T1000 (cell line): ENCODE measurements around the gene PIRT.

ENCODE experiments used
- DNase-seq: peaks from one replicate; lab custom pipeline; 2025; ENCODE audit warnings: mixed read lengths; lab: John Stamatoyannopoulos, UW

PIRT gene

DNA sequence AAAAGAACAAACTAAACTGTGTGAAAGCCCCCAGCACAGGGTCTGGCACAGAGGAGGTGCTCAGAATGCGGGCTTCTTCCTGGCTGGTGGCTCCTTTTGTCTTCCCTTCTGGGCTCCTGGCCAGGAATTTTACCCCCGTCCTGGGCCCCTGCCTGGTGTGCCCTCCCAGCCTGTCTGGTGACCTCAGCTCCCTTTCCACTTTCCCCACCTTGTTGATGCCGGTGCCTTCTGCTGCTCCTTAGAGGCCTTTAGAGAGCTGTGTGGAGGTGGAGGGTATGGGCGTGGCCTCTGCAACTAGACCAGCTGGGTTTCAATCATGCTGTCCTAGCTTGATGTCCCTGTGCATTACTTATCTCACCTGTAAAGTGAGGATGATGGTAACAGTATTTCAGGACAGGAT, 16.8 kb downstream of the PIRT start:
- no peak for DNase-seq

DNA sequence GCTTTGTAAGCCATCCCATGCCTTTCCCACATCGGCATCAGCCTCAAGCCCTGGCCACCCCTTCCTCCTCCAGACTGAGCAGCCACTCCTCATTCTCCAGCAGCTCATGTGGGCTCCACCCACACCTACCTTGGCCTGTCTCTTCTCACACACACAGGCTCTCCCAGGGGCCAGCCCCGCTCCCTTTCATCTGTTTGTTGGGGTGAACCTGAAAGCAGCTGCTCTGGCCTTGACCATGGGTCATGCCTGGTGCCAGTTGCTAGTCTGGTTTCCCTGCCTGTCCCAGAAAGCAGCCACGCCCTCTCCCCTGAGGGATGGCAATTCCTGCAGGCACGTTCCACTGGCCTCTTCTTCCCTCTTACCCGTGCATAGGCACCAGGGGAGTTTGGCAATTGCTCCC, 22.6 kb downstream of the PIRT start:
- no peak for DNase-seq

DNA sequence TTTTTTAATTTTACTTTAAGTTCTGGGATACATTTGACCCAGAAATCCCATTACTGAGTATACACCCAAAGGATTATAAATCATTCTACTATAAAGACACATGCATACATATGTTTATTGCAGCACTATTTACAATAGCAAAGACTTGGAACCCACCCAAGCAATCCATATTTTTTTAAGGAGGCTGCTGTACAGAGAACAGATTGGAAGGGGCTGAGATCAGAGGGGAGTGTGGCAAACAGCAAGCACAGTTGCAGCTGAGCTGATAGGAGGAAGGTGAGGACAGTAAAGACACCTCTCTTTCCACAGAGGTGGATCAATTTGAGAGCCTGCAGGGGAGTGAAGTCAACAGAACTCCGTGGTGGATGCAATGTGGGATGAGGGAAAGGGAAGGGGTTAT, 23.8 kb downstream of the PIRT start:
- no peak for DNase-seq

DNA sequence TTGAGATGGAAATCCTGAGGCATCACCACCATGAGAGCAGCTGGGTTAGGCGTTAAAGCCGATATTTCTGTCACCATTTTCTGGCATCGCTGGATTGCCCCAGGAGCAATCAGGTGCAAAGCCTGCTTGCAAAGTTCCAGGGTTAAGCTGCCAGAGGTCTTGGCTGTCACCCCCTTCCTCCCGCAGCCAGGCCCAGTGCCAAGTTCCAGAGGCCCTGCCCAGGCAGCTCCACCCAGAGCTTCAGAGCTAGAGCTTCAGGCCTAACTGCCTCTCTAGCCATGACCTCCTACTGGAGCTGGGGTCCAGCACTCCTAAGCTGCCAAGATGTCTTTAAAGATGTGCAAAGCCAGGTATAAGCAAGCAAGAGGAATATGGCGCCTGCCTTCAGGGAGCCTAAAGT, 25.2 kb downstream of the PIRT start:
- no peak for DNase-seq

DNA sequence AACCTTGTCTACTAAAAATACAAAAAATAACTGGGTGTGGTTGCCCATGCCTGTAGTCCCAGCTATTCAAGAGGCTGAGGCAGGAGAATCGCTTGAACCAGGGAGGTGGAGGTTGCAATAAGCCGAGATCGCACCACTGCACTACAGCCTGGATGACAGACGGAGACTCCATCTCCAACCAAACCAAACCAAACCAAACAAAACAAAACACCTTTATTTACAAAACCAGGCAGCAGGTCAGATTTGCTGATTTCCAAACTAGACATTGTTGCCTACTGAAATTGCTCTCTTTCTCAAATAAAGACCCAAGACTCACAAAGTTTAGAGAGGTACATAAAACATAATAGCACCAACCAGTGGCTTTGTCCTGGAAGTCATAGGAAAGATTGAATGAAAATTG, 28.3 kb downstream of the PIRT start:
- DNase-seq, result no peak

- DNase-seq, result no peak
Measured at GRCh38 chr17:10807704-10808128, 30.2 kb downstream of the PIRT start.

DNA sequence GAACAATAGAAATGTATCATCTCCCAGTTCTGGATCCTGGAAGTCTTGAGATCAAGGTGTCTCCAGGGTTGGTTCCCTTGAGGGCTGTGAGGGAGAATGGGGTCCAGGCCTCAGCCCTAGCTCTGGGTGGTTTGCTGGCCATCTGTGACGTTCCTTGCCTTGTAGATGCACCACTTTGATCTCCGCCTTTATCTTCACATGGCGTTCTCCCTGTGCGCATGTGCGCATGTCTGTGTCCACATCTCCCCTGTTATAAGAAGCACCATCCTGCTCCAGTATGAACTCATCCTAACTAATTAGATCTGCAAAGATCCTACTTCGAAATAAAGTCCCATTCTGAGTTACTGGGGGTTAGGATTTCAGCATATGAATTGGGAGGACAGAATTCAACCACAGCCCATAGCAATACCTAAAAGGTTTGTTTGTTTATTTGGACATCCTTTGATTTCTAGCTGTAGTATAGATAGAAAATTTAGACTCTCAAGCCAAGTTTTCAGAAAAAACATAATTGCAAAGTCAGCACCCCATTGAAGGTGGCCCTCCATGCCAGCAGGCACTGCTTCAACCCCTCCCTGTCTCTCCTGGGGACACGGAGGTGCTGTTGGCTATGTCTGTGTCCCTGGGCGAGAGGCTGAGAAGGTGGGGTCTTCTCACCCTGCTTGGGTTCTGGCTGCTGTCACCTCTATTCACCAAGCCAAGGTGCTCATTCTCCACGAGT, 31.2 kb downstream of the PIRT start:
- DNase-seq, result no peak

DNA sequence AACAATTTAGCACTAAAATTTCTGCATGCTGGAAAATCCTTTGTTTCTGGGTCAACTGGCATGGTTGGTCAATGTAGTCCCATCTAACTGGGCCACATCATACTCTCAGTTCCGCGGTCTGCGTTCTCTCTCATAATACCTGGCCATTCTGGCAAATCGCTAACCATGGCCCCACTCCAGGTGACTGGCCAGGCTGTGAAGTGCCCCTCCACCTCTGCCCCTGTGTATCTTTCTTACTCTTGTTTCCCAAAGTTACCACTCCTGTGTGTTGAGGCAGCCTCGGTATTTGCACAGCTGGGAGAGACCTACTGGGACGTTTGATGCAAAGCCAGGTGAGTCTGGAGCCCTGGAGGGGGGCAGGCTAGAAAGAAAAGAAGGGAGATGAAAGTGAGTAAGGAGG, 32.0 kb downstream of the PIRT start:
- no peak for DNase-seq

DNA sequence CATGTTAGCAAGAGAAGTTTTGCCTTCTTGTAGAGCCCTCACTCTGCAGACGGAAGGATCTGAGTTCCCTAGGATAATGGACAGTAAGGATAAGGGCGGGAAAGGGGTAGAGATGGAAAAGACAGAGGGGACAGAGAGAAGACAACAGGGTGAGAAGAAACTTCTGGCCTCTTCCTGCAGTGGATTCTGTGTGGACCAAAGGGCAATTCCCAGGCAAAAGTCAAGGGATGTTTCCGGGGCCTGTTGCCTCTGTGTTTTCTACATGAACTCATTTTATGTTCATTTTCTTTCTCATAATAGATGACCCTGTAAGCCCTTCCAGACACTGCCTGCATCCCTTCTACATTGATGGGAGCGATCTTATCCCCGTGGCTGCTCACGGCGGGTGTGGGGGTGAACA, 33.3 kb downstream of the PIRT start:
- no peak for DNase-seq

DNA sequence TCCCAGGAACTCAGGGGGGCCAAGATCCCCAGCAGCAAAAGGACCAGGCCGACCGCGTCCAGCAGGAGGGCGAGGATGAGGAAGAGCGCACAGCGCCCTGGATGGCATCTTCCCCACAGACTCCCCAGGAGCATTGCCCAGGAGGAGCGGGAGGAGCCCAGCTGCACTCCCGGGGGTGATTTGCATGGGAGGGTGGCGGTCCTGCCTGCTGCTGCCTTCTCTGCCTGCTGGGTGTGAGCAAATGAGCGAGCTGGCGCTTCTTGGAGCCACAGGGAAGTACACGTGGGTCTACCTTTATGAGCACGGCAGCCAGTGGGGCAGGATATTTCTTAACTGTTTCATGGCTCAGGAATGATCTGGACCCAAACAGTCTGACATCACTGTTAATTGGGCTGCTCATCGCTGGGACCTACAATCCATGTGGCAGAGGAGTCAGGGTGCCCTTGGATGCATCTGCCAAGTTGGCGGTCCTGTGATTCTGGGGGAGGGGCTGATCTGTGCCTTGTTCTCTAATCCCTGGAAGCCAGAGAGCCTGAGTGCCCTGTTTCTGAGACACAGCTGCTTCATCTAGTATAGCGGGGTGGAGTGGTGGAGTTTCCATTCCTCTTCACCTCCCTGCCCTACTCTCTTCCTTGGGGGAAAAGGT, 33.9 kb downstream of the PIRT start, which contains the start of gene TMEM238L:
TSS of gene TMEM238L (minus strand) at position 270 of the 646 bp plus-strand sequence. CDS start at position 134, 136 bp downstream.
- no peak for DNase-seq

- DNase-seq, result no peak
Measured at GRCh38 chr17:10803350-10803749, 34.5 kb downstream of the PIRT start.

DNA sequence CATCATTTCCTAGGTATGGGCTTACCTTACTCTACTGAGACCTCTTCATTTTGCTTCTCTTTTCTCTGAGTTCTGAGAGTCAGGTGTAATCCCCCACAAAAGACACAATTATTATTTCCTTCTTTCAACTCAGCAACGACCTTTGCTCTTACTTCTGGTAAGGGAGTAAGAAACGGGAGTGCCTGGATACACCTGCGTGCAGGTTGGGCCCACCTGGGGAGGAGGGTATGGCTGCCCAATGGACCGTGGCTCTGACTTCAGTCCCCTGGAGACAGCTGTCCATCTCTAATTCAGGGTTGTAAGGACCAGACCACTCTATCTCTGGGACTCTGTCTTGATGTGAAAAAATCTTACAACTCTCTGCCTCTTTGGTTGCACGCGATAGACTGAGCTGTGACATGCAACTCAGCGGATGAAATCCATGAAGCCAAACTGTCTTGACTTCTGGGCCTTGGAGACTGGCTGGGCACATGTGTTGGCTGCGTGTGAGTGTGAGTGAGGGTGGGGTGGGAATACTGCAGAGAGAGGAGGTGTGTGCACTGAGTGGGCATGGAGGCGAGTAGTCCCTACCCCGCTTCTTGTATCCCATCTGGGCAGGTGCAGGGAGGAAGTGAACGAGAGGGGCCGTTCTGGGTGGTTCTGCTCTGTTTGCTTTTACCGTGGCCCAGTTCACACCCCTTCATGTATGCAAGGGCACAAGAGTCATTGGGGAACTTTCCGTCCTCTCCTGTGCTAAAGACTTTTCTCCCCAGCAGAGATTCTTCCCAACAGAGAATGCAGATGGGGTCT, 35.2 kb downstream of the PIRT start:
- DNase-seq, result no peak

DNA sequence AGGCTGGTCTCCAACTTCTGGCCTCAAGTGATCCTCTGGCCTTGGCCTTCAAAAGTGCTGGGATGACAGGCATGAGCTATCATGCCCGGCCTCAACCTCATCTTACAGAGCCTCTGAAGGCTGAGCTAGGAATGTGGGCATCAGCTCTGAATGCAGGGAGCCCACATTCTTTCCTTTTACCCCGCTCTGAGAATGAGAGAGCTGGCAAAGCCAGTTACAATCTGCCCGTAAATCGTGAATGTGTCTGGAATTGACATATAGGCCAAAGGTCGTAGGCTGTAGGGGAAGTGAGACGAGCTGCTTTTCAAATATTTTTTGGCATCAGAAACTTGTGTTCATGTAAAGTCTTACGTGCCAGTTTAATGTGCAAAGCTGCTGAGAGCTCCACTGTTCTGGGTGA, 38.5 kb downstream of the PIRT start:
- DNase-seq, result no peak

- DNase-seq, result no peak
Measured at GRCh38 chr17:10798910-10799309, 39.0 kb downstream of the PIRT start.

GRCh38 chr17:10798332-10798749, 39.5 kb downstream of the PIRT start:
- DNase-seq, result no peak

- no peak for DNase-seq
Measured at GRCh38 chr17:10797476-10798328, 40.2 kb downstream of the PIRT start.

- no peak for DNase-seq
Measured at GRCh38 chr17:10793816-10794215, 44.1 kb downstream of the PIRT start.

- DNase-seq, result no peak
Measured at GRCh38 chr17:10793256-10793655, 44.6 kb downstream of the PIRT start.

- DNase-seq, result no peak
Measured at GRCh38 chr17:10792151-10792550, 45.7 kb downstream of the PIRT start.

DNA sequence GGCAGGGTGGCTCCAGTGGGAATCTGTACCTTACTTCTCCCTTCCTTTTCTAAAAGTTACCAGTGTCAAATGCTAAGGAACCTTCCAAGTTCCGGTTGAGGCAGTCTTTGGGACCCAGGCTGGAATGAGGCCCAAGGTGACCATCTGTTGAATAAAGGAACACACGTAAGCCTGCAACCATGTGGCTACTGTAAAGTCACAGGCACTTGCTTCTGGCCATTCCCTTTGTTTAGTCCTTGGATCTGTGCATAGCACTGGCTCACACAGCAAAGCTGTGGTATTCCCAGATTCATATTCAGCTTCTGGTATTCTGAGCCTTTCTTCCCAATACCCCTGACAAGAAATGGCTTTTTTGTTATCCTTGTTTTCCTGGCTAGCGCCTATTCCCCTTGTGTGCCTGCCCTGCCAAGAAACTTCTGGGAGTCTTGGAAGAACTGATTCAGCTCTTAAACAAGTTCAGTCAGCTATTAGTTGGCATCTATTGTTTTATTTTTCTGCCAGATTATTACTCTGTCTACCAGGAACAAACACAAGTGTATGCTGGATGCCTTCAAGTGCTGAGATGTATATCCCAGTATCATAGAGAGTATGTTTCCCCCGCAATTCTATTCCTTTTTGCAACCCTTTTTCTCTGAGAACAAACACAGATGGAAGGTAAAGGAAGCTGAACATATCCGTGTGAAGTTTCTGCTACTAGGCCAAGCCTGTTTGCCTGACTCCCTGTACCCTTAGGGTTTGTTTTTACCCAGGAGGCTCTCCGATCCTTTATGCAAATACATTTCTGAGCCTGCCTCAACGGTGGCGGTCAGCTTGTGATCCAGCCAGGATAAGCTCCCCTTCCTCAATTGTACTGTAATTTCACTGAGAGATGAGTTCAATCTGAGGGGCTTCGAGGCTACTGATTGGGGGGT, 47.1 kb downstream of the PIRT start:
- DNase-seq, result no peak
